HG03575 (cell line): ENCODE measurements around the gene GNPTAB.
"Not testable (repeated sequence)": the region's sequence is repeated elsewhere in the genome, so short reads cannot be mapped to it uniquely, and the experiment has no call there.

ENCODE experiments used
- ATAC-seq: cut with Tn5 transposase; IDR thresholded peaks from one replicate; pipeline ENCODE4 v1.9.1; 2021; ENCODE audit not compliant: unreplicated experiment, insufficient number of reproducible peaks, low FRiP score; ENCODE audit errors: extremely low read depth

The GNPTAB gene

DNA sequence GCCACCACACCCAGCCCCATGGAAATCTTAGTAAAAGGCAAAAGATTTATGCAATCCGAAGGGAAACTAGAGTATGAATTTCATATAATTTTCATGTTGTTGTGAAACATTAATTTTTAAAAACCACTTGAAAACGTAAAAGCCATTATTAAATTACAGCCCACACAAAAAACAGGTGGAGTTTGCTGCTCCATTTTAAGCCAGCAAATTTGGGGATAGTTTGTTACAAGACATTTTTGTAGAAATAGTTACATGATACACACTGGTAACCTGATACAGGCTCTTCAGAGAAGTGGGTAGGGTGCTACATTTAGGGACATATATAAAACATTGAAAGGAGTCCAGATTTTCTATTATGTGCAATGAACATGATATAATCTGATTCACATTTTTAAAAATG is 17.6 kb downstream of the GNPTAB start:
- ATAC-seq: no peak

DNA sequence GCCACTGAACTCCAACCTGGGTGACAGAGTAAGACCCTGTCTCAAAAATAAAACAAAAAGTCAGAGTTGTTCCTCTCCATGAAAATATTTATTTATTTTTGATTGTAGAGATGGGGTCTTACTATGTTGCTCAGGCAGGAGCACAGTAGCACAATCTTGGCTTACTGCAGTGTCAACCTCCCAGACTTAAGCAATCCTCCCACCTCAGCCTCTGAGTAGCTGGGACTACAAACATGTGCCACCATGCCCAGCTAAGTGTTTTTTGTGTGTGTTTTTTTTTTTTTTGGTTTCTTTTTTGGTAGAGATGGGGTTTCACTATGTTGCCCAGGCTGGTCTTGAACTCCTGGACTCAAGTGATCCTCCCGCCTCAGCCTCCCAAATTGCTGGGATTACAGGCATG is 18.0 kb downstream of the GNPTAB start:
- not testable (repeated sequence) for ATAC-seq

DNA sequence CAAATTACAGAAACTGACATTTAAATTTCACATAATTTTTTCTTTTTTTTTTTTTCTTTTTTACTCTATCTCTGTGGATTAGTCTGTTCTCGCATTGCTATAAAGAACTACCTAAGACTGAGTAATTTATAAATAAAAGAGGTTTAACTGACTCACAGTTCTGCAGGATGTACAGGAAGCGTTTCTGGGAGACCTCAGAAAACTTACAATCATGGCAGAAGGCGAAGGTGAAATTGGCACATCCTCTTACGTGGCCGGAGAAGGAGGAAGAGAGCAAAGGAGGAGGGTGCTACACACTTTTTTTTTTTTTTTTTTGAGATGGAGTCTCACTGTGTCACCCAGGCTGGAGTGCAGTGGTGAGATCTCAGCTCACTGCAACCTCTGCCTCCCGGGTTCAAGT is 19.4 kb downstream of the GNPTAB start:
- not testable (repeated sequence) for ATAC-seq

DNA sequence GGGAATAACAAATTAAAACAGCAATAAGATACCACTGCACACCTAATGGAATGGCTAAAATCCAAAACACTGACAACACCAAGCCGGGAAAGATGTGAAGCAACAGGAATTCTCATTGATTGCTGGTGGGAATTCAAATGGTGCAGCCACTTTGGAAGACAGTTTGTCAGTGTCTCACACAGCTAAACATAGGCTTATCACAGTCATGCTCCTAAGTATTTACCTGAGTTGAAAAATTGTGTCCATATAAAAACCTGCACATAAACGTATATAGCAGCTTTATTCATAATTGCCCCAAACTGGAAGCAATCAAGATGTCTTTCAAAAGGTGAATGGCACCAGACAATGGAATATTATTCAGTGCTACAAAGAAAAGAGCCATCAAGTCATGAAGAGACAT is 21.6 kb downstream of the GNPTAB start:
- no peak for ATAC-seq

DNA sequence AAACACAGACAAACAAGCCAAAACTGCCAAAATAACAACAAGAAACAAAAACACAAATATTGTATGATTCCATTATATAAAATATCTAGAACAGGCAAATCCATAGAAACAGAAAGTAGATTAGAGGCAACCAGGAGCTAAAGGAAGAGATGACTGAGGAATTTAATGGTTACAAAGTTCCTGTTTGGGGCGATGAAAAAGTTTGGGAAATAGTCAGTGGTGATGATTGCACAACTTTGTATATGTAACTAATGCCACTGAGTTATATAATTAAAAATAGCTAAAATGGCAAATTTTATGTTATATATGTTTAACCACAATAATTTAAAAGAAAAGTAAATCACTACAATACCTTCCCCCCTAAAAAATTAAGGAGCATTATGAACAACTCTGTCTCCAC is 24.5 kb downstream of the GNPTAB start:
- no peak for ATAC-seq

DNA sequence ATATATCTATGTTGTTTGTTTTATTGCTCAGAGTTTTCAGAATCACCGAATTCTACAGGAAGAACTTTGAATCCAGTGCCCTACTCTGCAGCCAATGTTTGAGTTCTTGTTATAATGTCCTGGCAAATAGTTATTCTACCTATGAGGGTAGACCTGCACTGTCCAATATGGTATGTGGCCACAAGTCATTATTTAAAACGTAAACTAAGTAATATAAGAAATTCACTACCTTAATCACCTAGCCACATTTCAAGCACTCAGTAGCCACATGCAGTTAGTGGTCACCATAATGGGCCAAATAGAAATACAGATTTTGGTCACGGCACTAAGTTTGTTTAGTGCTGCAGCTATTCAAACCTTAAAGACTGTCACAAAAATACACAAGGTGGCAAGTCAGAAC is 26.4 kb downstream of the GNPTAB start:
- no peak for ATAC-seq

DNA sequence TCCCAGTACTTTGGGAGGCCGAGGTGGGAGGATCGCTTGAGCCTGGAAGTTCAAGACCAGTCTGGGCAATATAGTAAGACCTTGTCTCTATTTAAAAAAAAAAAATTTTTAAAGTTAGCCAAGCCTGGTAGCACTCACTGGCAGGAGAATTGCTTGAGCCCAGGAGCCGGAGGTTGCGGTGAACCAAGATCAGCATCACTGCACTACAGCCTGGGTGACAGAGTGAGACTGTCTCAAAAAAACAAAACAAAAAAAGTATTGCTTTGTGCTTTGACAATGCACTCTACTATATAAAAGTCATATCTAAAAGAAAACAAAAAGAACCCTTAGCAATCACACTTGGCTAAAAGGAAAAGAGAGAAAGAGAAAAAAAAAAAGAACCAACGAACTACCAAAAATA is 26.8 kb downstream of the GNPTAB start:
- no peak for ATAC-seq

DNA sequence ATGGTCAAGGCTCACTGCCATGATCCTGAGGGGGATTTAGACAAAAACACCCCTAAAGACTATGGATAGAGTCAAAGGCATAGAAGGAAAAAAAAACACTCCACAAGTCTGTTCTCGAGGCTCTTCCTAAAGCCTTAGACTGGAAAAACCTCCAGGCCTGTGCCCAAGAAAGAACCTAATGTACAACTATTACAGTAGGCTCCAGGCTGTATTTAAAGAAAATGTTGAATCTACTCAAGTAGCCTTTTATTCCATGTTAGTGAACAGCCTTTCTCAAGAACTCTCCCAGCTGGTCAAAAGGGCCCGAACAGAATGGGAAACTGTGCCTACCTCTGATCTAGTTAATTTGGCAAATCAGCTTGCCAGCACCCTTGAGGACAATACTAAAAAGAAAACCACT is 28.3 kb downstream of the GNPTAB start:
- ATAC-seq: no peak

DNA sequence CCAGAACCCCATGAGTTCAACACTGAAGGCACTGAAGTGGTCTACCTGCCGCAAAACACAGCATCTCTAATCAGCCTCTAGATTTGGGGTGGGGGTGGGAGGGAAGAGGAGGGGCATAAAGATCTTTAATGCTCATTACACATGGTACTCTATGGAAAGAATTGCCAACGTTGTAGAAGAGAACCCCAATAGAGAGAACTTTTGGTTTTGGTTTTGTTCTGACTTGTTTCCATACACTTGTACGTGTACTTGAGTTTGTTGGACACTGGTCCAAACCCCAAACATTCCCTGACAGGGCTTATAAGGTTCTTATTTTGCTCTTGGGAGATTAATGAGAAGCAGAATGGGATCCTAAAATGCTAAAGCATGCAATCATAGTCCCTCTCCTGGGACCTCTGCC is 31.0 kb downstream of the GNPTAB start:
- ATAC-seq: no peak

DNA sequence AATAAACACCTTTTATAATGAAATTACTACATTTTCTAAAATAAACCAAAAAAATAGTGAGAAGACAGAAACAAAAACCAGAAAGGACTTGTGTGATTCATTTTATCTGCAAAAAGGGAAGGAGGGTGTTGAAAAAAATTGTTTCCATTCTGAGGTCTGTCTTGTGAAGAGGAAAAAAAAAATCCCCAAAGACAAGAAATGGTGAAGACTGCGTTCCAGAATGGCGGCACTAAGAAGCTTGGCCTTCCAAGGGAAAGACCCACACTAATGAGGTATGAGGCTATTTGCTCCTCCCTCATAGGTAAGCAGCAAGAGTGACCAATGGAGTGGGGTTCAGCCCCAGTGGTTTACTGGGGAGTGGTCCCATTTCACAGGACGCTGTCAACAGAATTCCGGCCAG is 35.0 kb downstream of the GNPTAB start:
- ATAC-seq: no peak

DNA sequence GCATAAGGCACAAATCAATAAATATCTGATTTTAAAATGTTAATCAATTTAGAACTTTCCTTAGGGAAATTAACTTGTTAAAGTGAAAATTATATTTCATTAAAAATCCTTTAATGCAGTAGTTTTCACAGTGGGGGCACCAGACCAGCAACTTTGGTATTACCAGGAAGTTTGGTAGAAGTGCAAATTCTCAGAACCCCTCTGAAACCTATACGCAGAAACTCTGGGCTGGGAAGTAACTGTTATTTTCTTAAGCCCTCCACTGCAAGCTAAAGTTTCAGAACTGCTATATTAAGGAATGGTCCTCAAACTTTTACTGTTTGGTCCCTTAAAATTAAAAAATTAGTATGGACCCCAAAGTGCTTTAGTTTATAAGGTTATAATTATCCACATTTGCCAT is 35.7 kb downstream of the GNPTAB start:
- ATAC-seq: no peak

DNA sequence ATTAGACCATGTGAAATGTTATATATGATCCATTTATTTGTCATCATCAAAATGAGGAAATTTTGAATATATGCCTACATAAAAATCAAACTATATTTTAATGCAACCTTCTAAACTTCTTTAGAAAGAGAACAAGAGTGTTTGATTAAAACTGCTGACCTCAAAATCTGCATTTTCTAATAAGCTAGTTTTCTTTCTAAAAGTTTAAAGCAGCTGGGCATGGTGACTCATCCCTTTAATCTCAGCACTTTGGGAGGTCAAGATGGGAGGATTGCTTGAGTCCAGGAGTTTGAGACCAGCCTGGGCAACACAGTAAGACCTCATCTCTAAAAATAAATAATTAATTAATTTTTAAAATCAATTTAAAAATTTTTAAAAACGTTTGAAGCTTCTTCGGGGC is 36.2 kb downstream of the GNPTAB start:
- ATAC-seq: no peak

DNA sequence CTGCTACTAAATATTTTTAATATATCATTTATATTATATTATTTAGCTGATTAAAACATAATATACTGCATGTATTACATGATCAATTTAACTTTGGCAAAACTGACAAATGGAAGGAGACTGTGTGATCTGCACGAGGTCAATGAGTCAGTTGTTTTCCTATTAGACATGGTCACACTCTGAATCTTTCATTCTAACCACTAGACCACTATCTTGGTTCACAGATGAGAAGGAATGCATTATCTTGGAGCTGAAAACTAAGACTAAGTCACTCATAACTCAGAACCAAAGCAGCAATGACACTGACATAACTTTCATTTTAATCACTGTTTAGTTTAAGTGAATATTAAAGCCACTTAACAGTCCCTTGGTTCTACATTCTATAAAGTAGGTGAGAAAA is 37.4 kb downstream of the GNPTAB start:
- ATAC-seq: no peak

DNA sequence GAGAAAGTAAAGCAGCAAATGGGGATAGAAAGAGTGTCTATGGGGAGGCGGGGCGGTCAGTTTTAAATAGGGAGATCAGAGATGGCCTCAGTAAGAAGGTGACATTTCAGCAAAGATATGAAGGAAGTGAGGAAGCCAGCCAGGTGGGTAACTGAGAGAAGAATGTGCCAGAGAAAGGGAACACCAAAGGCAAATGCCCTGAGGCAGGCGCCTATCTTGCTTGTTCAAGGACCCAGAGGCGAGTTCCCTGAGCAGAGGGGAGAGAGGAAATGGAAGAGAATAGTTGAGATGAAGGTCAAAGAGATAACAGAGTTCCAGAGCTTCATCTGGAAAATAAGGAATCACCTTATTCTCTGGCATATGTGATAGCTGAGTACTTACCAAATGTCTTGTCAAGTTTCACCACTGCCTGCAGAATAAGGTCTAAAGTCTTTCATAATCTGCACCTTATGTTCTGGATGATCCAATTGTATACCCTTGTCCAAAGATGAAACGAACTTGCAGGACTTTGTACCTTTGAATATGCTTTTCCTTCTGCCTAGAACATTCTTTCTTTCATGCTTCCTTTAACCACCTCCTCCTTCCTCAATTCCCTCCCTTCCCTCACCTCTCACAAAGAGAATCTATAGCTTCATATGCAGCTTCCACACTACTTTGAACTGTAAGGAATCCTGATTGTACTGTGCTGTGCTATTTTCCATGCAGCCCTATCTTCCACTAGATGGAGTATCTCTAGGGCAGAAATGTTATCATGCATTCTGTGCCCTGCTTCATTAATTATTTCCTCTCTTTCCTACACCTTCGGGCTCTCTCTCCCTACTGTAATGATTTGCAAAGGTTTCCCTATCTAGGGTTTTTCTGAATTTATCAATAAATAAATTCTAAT is 38.5 kb downstream of the GNPTAB start:
- no peak for ATAC-seq

DNA sequence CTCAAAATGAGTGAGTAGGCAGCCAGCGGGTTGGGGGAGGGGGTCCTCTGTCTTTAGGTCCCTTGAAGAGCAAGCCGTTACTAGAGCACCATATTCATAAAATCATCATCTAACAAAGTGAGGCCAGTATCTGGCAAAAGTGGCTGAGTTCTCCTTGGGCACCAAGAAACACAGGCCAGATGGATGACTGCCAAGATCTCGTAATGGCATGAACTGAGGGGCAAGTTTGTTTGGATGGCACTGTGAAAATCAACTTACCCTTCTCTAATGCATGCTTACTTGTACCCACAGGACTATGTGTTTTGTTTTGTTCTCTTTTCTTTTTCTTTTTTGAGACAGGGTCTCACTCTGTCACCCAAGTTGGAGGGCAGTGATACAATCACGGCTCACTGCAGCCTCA is 41.6 kb downstream of the GNPTAB start:
- ATAC-seq: no peak

DNA sequence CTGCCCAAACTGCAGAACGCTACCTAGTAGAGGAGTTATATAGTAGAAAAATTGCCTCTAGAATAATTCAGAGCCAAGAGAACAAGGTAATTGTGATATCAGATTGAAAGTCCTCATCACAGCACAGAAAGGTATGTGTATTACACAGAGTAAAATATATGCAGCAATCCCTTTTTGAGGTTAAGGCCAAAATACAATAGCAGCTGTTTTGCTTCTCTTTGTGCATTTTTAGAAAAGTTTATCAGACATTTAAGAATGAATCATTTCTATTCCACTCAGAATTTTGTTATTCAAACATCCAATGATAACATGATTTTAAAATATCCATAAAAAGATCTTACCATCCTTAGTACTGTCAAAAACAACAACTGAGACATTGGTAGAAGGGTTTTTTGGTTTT is 45.1 kb downstream of the GNPTAB start:
- ATAC-seq: no peak

DNA sequence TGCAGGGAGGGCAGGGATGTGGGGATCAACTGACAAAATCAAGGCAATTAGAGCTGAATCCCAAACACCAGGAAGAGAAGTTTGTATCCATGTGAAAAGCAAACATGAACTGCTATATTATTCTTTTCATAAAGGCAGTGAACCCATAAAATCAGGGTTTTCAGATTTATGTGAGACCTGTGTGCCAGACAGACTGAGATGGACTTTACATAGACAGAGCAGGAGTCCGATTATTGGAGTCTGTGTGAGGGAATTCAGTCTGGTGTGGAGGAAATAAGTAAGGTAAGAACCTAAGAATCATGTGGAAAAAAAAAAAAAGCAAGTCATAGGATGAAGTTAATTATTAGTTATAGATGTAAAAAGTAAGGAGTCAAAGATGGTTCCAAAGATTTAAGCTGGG is 46.4 kb downstream of the GNPTAB start:
- ATAC-seq: no peak

DNA sequence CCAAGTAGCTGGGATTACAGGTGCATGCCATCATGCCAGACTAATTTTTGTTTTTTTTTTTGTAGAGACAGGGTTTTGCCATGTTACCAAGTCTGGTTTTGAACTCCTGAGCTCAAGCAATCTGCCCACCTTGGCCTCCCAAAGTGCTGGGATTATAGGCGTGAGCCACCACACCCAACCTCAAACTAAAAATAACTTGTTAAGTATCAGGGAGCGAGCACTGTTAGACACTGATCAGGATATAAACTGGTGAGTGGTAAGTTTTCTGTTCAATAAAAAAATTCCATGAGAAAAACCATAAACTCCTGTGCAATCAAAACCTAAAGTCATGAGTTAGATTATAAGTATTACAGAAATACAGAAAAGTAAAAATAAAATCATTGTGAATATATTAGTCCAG is 46.9 kb downstream of the GNPTAB start:
- no peak for ATAC-seq

DNA sequence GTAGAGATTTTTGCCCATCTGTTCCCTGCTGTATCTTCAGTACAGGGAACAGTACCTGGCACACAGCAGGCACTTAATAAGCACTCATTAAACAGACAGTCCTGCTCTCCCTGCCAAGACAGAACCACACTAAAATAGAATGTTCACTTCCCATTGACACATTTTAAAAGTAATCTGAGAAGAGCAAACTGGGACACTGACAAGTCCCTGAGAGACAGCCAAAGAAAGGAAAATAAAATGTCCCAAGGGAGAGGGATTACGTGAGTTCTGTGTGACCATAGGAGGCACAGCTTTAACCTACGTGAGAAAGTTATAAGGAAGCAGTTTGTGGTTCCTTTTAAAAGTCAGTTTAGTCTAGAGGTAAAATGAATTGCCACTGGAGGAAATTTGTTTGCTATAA is 47.6 kb downstream of the GNPTAB start:
- no peak for ATAC-seq

DNA sequence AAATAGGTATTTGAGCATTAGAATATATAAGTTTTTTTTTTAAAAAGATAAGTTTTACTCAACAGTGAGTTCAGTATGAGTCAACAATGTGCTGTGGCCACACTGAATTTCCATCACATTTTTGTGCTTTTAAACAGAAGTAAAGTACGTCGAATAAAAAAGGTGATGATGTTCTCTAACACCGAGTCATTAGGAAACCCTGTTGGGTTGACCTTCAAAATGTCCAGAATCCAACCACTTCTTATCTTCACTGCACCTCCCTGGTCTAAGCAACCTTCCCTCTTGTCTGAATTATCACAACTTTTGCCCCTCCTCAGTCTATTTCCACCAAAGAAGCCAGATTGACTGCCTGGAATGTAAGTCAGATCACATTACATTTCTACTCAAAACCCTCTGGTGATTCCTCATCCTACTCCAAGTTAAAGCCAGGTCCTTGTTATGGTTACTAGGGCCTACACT is 48.5 kb downstream of the GNPTAB start:
- ATAC-seq: no peak

DNA sequence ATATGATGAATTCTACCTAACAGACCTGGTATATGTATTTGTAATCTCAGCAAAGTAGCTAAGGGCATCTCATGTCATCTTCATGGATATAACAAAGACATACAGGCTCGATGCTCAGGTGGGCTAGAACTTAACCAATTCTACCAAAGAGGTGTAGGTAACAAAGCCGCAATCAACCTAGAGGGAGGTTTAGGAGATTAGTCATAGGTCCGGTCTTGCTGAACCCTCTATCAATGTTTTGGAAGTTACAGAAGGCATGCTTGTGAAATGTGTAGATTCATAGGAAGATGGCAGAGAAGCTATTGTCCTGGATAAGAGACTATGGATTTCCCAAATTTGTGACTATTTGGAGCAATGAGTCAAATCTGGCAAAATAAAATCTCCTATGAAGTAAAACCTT is 48.9 kb downstream of the GNPTAB start:
- no peak for ATAC-seq
